Measurements from ENCODE around the gene NOX5.
"Not testable (repeated sequence)": the region's sequence is repeated elsewhere in the genome, so short reads cannot be mapped to it uniquely, and the experiment has no call there.

Gene NOX5, protein sequence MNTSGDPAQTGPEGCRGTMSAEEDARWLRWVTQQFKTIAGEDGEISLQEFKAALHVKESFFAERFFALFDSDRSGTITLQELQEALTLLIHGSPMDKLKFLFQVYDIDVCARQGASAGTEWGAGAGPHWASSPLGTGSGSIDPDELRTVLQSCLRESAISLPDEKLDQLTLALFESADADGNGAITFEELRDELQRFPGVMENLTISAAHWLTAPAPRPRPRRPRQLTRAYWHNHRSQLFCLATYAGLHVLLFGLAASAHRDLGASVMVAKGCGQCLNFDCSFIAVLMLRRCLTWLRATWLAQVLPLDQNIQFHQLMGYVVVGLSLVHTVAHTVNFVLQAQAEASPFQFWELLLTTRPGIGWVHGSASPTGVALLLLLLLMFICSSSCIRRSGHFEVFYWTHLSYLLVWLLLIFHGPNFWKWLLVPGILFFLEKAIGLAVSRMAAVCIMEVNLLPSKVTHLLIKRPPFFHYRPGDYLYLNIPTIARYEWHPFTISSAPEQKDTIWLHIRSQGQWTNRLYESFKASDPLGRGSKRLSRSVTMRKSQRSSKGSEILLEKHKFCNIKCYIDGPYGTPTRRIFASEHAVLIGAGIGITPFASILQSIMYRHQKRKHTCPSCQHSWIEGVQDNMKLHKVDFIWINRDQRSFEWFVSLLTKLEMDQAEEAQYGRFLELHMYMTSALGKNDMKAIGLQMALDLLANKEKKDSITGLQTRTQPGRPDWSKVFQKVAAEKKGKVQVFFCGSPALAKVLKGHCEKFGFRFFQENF

DNA sequence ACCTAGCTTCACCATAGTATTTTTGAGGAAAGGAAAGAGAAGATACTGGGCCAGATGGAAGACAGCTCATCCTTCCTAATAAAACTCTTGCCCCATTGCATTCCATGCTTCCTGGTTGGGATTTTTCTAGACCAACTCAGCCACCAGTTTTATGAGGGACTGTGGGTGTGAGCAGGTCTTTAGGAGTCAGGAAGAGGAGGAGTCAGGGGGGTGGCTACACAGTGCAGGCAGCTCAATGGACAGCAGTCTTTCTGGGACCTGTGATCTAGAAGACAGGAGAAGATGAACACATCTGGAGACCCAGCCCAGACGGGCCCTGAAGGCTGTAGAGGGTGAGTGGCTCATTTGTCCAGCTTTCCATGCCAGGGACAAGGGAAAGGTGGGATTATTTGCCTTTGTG is at the start of gene NOX5:
TSS of gene NOX5 (plus strand) at position 242 of the 400 bp plus-strand sequence. CDS start at position 283, 41 bp downstream.
- H3K4me3 ChIP-seq (ENCODE audit: low read length) = no peak within 1 kb of the TSS
- DNase-seq (ENCODE audit: low read depth) = peak; percentile 54
- TF ChIP-seq, protein P1, sequence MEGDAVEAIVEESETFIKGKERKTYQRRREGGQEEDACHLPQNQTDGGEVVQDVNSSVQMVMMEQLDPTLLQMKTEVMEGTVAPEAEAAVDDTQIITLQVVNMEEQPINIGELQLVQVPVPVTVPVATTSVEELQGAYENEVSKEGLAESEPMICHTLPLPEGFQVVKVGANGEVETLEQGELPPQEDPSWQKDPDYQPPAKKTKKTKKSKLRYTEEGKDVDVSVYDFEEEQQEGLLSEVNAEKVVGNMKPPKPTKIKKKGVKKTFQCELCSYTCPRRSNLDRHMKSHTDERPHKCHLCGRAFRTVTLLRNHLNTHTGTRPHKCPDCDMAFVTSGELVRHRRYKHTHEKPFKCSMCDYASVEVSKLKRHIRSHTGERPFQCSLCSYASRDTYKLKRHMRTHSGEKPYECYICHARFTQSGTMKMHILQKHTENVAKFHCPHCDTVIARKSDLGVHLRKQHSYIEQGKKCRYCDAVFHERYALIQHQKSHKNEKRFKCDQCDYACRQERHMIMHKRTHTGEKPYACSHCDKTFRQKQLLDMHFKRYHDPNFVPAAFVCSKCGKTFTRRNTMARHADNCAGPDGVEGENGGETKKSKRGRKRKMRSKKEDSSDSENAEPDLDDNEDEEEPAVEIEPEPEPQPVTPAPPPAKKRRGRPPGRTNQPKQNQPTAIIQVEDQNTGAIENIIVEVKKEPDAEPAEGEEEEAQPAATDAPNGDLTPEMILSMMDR (IDR thresholded peaks at IDR 0.05; ENCODE audit: insufficient read depth, low read depth, low read length, missing control alignments) = no peak

DNA sequence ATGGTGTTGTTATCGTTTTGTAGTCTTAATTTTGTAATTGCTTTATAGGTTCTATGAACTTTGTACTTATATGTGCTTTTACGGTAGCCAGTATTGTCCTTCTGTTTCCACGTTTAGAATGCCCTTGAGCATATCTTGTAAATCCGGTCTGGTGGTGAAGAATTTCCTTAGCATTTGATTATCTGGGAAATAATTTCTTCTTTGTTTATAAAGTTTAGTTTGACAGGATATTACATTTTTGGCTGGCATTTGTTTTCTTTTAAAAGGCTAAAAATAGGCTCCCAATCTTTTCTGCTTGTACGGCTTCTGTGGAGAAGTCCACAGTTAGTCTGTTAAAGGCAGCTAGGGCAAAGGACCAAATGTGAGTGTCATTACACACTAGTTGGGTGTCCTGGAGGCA is 47.5 kb upstream of the NOX5 start:
- TF ChIP-seq, protein P1 (IDR thresholded peaks at IDR 0.05; ENCODE audit: insufficient read depth, low read depth, low read length, missing control alignments) = no peak

DNA sequence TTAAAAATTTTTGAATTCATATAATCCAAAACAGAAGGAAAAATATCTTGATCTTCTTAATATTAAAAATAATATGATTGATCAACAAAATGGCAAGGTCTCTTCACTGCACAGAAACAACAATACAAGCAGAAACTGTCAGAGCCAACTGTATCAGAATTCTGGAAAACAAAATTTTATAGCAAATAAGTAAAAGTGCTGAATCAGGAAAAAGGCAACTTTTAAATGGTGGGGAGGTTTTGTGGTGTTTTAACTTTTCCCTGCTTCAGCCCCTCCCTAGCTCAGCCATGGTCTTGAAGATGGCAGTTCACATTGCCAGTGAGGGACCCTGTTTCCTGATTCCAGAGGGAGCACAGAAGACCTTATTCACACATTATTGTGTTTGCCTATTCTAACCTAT is 46.5 kb upstream of the NOX5 start:
- DNase-seq (ENCODE audit: low read depth) = no peak
- no peak overlapping the region for H3K4me3 ChIP-seq (ENCODE audit: low read length)
- TF ChIP-seq, protein P1 (IDR thresholded peaks at IDR 0.05; ENCODE audit: insufficient read depth, low read depth, low read length, missing control alignments) = no peak

More for the DNA sequence above, 47.5 kb upstream of the NOX5 start:
- DNase-seq (ENCODE audit: low read depth) = no peak
- H3K4me3 ChIP-seq (ENCODE audit: low read length) = no peak overlapping the region

DNA sequence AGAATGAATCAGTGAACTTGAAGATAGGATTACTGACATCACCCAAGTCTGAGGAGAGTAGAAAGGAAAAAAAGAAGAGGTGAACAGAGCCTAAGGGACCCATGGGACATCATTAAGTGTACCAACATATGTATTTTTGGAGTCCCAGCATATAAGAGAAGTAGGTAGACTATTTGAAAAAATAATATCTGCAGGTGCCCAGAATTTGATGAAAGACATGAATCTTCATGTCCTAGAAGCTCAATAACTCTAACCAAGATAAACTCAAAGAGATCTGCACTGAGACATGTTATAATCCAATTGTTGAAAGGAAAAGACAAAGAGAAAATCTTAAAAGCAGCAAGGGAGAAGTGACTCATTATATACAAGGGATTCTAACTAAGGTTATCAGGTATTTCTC is 45.2 kb upstream of the NOX5 start:
- H3K4me3 ChIP-seq (ENCODE audit: low read length) = no peak overlapping the region
- no peak for DNase-seq (ENCODE audit: low read depth)
- TF ChIP-seq, protein P1 (IDR thresholded peaks at IDR 0.05; ENCODE audit: insufficient read depth, low read depth, low read length, missing control alignments) = no peak

DNA sequence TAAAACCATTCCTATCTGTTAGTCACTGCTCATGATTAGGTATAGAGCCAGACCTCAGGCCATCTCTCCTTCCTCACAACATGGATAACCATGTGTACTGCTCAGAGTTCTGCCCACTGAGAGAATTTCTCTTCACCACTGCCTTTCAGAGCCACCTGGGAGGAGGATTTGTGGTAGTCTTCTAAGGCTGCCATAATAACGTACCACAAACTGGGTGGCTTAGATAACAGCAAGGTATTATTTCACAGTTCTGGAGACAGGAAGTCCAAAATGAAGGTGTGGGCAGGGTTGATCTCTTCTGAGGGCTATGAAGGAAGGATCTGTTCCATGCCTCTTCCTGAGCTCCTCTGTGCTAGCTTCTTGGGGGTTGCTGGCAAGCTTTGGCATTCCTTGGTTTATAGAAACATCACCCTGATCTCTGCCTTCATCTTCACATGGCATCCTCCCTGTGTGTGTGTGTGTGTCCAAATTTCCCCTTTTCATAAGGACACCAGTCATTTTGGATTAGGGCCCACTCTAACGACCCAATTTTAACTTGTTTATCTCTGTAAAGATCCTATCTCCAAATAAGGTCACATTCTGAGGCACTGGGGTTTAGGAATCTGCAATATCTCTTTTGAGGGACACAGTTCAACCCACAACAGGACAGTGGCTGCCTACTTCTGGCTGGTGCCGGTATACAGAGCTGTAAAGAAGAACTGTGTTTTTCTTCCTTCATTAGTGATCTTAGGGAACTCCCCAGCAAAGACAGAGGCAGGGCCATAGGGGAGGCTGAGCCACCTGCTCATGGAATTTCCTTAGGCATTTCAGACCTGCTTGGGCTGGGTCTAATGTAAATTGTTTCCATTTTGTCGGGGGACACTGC is 42.1 kb upstream of the NOX5 start:
- no peak for DNase-seq (ENCODE audit: low read depth)
- TF ChIP-seq, protein P1 (IDR thresholded peaks at IDR 0.05; ENCODE audit: insufficient read depth, low read depth, low read length, missing control alignments) = no peak
- H3K4me3 ChIP-seq (ENCODE audit: low read length) = no peak overlapping the region

DNA sequence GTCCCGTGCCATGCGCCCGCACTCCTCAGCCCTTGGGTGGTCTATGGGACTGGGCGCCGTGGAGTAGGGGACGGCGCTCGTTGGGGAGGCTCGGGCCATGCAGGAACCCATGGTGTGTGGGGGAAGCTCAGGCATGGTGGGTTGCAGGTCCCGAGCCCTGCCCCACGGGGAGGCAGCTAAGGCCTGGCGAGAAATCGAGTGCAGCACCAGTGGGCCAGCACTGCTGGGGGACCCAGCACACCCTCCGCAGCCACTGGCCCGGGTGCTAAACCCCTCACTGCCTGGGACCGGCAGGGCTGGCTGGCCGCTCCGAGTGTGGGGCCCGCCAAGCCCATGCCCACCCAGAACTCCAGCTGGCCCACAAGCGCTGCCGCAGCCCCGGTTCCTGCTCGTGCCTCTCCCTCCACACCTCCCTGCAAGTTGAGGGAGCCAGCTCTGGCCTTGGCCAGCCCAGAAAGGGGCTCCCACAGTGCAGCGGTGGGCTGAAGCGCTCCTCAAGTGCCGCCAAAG is 38.8 kb upstream of the NOX5 start:
- DNase-seq (ENCODE audit: low read depth) = not testable (repeated sequence)

DNA sequence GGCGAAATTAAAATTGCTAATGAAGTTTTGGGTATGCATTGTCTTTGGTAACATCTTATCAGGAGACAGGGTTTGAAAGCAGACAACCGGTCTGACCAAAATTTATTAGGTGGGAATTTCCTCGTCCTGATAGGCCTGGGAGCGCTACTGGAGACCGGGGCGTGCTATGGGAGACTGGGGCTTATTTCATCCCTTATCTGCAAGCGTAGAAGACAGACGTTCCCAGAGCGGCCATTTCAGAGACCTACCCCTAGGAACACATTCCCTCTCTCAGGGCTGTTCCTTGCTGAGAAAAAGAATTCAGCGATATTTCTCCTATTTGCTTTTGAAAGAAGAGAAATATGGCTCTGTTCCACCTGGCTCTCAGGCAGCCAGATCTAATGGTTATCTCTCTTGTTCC is 37.1 kb upstream of the NOX5 start:
- not testable (repeated sequence) for DNase-seq (ENCODE audit: low read depth); H3K4me3 ChIP-seq (ENCODE audit: low read length)

More for the DNA sequence above, 38.8 kb upstream of the NOX5 start:
- not testable (repeated sequence) for H3K4me3 ChIP-seq (ENCODE audit: low read length)
